VCaP (cell line): ENCODE measurements around the gene PAXIP1.

Source experiments
- H3K27ac ChIP-seq: fragments of 450-650 bp; 2 replicates; pipeline ENCODE4 v1.5.1; 2017
- CTCF ChIP-seq: fragments of 450-650 bp; conservative IDR thresholded peaks from 2 replicates; pipeline ENCODE4 v1.5.1; 2017; ENCODE audit warnings: mild to moderate bottlenecking, moderate library complexity

PAXIP1 gene

GRCh38 chr7:155002411-155003091 is 373 bp downstream of the PAXIP1 start:
- TF ChIP-seq CTCF, result no peak
- peak overlapping the region; percentile 99 for H3K27ac ChIP-seq

DNA sequence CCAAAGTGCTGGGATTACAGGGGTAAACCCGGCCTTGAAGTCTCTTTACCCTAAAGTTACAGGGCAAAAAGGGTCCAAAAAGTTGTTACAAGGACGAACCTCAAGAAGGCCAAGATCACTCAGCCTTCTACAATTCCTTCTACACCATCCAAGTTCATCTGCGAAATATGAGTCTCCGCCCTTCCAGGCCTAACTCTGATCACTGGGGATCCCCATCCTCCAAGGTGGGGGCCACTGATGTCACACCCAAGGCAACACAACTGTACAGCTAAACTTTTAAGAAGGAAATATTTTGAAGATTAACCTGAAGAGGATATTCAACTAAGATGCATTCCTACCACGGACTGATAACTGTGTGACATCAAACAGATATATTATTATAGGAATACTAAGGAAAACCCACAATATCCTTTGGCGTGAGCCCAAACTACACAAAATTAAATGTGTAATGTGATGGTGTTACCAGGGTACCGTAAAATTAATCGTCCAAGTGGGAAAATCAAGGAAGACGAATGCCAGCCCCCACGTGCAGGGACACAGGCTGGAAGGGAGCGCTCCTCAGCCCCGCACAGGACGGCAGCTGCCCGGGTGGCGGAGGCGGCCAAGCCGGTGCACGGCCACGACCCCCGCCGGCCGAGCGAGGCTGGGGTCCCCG is 1.0 kb downstream of the PAXIP1 start:
- H3K27ac ChIP-seq, result peak overlapping the region; percentile 99
- no peak for TF ChIP-seq CTCF

- no peak overlapping the region for H3K27ac ChIP-seq
- TF ChIP-seq CTCF, result no peak; the same call in 1 of the 2 replicates
Measured at GRCh38 chr7:155000795-155001194, 2.1 kb downstream of the PAXIP1 start.

- H3K27ac ChIP-seq, result no peak overlapping the region
- TF ChIP-seq CTCF, result no peak
Measured at GRCh38 chr7:154998481-154998880, 4.4 kb downstream of the PAXIP1 start.

GRCh38 chr7:154997840-154998370 is 5.0 kb downstream of the PAXIP1 start:
- no peak overlapping the region for H3K27ac ChIP-seq
- no peak for TF ChIP-seq CTCF

DNA sequence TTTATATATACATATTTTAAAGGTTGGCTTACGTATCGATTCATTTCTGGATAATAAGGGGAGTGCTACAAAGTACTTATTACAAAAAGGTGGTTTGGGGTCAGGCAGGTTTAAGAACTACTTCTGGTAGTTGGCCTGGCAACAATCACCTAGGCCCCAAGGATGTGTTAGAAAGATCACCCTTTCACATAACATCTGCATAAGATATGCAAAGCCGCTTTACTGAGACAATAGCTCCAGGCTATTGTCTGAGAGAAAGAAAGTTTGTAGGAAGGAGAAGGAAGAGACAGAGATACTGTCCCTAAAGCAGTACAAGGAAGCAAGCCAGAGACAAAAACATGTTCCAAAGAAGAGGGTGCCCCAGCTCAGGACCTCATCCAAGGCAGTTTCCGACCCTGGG is 6.2 kb downstream of the PAXIP1 start:
- TF ChIP-seq CTCF, result no peak
- H3K27ac ChIP-seq, result no peak overlapping the region

GRCh38 chr7:154996101-154996500 is 6.8 kb downstream of the PAXIP1 start:
- TF ChIP-seq CTCF, result no peak
- H3K27ac ChIP-seq, result no peak overlapping the region
